Measurements from ENCODE around the gene CCDC144A.
"Not testable (repeated sequence)": the region's sequence is repeated elsewhere in the genome, so short reads cannot be mapped to it uniquely, and the experiment has no call there.

Gene CCDC144A

DNA sequence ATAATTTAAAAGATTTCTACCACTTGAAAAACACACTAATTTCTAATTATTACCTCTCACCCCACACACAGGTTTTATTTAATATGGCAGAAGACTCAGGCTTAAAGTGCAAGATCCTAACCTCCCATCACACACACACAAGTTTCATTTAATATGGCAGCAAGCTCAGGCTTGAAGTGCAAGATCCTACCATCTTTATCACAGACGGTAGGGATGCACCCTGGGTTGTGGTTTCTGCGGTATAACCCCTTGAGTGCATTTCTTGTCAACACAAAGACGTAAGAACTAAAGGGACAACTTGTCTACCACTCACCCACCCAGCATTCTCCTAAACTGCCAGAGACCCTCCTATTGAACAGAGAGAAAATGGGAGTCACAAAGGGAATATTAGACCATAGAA lies 68.1 kb downstream of the CCDC144A start:
- DNase-seq: not testable (repeated sequence)

DNA sequence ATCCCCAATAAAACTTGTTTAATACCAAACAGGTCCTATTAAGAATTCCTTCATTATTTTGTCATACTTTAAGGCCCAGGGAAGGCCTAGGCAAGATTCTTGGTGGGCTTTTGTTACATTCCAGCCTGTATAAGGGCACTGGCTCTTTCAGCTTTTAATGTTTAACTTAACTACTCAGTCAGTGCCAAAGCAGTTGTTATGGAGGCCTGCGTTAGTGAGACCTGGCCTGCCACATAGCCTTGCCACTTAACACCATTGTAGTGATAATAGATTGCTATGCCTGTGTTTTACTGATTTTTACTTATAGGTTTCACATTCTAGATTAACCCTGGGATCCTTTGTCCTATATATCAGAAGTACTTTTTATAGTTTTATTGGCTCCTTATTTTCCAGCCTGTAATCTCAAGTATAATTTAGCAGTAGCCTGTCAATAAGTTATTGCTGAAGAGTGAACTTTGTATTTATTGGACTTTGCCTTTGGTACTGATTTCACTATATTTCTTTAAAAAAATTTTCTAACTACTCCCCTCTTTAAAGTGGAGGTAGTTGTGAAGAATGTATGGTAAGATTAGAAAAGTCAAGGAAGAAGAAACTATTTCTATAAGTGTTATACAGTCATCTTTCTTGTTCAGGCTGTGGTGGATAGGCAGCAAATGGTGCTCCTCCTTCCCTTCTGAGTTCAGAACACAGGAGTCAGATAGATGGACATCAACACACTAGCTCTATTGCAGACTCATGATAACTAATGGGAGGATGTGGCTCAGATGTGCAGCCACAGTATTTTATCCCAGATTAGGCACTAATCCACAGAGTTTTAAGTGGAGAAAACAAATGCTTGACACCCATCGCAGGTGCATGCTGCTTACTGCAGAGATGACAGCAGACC lies 78.5 kb downstream of the CCDC144A start:
- DNase-seq: not testable (repeated sequence)

DNA sequence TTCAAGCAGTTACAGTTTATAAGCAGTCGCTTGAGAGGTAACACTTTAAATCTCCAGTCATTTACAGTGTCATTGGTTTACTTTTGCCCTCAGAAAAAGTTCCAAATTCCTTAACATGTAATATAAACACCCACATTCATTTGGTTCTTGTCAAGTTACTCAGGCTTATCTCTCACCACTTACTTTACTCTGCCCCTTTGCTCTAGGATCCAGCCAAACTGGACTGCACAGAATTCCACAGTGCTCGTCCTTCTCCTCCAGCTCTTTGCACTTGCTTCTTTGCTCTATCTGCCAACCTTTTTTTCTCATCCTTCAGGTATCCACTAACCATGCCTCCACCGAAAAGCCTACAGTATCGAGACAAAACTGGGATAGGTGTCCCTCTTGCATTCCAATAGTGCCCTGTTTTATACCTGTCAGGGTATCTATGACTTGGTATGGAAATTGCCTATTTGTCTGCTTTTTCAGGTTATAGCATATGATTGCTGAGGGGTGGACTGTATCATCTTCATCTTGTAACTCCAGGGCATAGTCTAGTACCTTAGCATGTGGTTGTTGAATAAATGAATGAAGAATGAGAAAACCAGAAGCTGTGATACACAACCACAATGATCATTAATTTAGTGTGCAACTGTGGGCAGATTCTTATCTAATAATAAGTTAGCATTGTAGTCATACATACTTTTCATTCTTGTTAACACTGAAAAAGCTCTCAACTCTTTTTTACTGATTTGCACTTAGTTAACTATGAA lies 82.5 kb downstream of the CCDC144A start:
- not testable (repeated sequence) for DNase-seq

DNA sequence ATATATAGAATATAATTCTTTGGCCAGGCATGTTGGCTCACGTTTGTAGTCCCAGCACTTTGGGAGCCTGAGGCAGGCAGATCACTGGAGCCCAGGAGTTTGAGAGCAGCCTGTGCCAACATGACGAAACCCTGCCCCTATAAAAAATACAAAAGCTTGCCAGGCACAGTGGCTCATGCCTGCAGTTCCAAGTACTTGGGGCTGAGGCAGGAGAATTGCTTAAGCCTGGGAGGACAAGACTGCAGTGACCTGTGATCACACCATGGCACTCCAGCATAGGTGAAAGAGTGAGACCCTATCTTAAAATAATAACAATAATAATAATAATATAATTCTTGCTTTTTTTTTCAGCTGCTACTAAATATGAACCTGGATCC lies 83.1 kb downstream of the CCDC144A start:
- DNase-seq: not testable (repeated sequence)

DNA sequence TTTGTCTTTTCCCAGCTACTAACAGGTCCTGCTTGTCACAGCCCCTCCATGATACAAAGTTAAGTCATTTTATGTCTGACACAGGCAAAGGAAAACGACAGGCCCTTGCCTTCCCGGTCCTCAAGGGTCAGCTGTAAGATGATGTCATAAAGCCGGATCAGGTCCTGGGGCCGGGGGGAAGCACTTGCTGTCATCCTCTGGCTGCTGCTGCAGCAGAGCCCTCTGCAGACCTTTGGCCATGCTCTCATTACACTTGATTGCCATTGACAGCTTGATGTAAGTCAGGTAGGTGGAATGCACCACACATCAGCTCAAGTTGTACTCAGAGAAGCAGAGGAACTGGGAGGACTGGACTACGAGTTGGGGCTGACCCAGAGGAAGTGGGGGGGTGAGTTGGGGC lies 97.8 kb downstream of the CCDC144A start:
- not testable (repeated sequence) for DNase-seq

DNA sequence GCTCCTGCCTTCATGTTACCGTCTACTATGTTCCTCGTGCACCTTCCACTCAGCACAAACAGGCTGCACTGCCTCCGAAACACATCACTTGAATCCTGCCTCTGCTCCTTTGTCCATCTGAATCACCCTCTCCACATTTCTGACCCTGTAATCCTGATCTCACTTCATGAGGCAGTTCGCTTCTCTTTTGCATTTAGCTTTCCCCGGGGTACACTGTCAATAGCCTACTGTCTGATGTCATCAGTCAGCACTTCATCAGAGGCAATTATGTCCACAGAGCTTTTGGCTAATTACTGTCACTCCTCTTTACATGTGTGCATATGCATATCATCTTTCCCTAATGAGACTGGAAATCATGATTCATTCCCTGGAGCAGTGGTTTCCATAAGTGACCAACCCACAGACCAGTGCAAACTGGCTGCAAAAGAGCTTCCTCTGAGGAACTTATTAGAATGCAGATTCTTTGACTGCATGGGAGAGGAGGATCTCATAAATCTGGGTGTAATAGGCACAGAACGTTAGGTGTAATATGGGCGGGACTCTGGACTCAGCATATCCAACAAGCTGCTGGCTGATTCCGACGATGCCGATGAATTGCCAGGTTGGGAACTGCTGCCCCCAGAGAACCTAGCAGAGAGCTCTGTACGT lies 99.0 kb downstream of the CCDC144A start:
- not testable (repeated sequence) for DNase-seq

DNA sequence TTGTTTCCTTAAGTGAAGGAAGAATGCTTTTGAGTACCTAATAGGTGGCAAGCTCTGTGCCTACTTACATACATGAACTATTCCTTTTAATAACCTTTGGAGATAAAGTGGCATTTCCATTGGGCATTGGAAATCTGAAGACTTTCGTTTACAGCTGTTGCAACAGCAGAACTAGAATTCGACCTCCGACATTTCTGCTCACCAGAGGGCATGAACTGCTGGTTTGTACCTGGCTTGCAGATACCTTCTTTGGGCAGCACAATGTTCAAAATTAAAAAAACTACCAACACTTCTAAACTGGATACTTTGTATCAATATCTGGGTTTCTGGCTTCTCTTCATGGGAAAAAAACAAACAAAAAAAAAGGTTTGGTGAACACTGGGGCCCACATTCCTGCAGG lies 99.6 kb downstream of the CCDC144A start:
- DNase-seq: not testable (repeated sequence)

DNA sequence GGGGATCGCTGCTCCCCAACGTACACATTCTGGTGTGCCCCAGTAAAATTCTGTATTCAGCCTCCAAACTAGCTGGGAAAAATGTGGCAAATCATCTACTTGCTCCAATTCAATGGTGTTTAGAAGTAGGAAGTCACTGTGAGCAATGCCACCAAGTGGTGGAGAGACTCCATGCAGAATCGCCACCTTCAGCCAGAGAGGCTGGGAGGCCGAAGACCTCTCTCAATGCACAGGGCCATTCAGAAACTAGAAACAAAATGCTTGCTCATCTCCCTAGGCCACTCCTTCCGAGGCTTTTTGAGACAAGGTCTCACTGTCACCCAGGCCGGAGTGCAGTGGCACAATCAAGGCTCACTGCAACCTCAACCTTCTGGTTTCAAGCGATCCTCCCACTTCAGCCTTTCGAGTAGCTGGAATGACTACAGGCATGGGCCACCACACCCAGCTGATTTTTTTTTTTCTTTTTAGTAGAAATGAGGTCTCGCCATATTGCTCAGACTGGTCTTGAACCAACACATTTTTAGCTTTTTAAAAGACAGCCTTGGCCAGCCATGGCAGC lies 100.4 kb downstream of the CCDC144A start:
- not testable (repeated sequence) for DNase-seq

DNA sequence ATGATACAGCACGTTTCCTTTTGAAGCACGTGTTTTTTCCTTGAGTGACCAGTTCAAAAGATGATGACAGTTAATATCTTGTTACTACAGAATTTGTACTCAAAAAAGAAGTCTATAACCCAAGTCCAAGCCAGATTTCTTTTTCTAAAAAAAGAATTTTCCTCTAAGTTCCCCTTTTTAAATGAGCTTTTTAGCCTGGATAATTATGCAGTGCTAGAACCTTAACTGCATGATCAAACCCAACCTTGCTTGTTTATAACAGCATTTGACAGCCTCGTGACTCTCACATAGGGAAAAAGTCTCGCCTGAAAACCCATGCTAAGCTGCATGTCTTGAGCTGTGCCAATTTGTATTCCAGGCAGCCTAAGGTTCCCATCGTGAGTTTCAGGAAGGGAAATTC lies 104.2 kb downstream of the CCDC144A start:
- DNase-seq: not testable (repeated sequence)

DNA sequence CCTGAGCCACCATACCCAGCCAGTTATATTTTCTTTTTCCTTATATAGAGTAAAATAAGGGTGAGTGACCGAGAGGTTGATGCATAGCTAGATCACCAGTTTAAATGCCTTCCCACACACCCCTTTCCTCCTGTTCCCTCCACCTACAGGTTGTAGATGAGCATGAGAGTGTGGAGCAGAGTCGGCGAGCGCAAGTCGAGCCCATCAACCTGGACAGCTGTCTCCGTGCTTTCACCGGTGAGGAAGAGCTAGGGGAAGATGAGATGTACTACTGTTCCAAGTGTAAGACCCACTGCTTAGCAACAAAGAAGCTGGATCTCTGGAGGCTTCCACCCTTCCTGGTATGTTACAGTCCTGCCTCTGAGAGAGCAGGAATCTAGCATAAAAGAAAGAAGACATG lies 105.9 kb downstream of the CCDC144A start:
- DNase-seq: not testable (repeated sequence)

DNA sequence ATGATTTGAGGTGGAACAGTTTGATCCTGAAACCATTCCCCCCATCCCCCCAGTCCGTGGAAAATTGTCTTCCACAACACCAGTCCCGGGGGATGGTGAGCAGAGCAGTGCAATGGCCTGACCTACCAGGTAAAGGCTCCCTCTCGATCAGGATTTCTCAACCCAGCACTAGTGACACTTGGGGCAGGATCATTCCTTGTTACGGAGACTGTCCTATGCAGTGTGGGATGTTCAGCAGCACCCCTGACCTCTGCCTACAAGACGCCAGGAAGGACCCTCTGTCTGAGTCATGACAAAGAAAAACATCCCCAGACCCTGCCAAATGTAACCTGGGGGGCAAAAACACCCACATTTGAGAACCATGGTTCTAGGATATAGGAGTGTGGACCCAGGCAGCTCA lies 114.8 kb downstream of the CCDC144A start:
- DNase-seq: not testable (repeated sequence)

DNA sequence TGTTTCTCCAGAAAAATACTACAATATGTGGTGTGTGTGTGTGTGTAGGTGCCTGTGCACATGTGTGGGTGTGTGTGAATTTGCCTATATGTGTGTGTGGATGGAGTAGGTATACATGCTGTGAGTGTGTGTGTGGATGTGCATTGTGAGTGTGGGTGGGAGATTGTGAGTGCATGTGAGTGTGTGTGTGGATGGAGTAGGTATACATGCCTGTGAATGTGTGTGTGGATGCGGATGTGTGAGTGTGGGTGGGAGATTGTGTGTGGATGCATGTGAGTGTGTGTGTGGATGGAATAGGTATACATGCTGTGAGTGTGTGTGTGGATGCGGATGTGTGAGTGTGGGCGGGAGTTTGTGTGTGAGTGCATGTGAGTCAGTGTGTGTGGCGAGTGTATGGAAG lies 116.6 kb downstream of the CCDC144A start:
- not testable (repeated sequence) for DNase-seq

DNA sequence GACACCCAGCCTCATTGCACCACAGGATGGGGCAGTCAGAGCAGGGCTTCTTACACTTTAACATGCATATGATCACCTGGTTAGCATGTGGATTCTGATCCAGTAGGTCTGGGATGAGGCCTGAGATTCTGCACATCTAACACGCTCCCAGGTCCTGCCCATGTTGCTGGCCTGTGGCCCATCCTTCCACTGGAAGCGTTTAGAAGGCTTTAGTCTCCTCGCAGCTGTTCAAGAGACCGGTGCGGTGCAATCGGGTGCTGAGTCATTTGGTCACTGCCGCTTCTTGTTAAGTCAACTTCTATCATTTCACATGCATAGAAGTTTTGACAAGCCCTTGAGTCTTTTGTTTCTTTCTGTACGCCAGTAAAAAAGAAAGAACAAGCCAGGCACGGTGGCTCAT lies 117.6 kb downstream of the CCDC144A start:
- DNase-seq: not testable (repeated sequence)

DNA sequence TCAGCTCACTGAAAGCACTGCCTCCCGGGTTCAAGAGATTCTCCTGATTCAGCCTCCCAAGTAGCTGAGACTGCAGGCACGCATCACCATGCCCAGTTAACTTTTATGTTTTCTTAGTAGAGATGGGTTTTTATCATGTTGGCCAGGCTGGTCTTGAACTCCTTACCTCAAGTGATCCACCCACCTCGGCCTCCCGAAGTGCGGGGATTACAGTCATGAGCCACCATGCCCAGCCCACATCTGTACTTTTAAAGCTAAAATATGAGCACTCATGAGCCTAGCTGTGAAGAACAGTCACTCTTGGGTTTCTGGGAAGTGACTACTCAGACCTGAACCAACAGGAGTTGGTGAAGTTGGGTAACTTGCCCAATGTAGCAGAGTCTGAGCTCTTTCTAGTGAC lies 120.2 kb downstream of the CCDC144A start:
- not testable (repeated sequence) for DNase-seq

DNA sequence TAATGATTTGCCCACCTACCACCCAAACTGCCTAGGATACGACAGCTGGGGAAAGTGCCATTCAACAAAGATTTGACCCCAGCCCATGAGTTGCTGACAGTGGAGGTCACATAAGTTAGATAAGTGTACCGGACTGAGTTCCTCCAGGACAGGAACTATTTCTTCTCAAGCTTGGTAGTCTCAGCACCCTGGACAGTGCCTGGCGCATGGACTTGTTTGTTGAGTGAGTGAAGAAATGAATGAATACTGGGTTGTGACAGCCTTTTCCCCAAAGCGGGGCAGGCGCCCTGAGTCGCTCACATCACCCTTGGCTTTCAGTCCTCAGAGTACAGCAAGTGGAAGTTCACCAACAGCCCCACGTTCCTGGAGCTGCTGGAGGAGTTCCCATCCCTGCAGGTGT lies 122.1 kb downstream of the CCDC144A start:
- not testable (repeated sequence) for DNase-seq

DNA sequence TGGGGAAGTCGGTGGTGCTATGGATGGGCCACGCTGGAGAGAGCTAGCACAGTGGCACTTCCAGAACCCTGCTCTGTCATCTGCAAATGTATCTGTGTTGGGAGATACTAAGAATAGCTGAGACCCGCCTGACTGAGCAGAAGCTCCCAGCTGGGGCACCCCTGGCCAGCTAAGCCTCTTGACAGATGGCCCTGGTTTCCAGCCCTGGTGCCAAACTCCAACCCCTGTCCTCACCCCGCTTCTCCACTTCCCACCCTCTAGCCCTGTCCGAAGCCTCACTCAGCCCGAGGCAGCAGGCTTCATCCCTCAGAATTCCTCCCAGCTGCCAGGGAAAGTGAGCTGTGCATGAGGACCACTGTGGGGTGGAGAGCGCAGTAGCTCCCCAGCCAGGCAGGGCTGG lies 124.4 kb downstream of the CCDC144A start:
- DNase-seq: no peak

DNA sequence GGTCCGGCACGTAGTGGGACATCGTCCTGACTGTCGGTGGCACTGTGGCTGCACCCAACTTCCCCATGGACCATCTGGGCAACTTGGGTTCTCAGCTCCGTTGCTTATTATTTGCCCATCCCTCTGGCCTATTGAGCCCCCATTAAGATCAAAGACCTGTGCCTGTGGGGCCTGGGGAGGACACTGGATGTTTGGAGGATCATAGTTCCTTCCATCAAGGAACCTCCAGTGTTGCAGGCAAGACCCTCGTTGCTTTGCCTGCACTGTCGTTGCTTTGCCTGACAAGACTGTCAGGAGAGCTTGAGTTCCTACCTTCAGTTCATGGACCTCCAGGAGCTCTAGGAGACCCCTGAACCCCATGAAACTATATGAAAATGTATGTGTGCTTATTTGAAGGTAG lies 127.2 kb downstream of the CCDC144A start:
- no peak for DNase-seq

DNA sequence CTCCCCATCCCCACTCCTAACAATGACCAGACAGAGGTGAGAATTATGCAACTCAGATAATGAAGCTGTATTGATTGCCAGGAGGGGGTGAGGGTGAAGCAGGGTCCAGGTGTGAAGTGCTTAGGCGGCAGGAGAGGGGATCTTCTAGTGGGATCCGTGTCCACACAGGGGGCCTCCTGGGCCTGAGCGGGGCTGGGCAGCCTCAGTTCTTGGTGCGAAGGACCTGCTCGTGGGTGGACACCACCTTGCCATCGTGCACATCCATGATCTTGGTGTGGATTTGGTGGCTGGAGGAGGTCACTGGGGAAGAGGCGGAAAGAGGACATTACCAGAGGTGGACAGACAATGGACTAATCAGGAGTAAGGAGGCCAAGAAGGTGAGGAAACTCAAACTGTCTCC lies 127.9 kb downstream of the CCDC144A start:
- not testable (repeated sequence) for DNase-seq

DNA sequence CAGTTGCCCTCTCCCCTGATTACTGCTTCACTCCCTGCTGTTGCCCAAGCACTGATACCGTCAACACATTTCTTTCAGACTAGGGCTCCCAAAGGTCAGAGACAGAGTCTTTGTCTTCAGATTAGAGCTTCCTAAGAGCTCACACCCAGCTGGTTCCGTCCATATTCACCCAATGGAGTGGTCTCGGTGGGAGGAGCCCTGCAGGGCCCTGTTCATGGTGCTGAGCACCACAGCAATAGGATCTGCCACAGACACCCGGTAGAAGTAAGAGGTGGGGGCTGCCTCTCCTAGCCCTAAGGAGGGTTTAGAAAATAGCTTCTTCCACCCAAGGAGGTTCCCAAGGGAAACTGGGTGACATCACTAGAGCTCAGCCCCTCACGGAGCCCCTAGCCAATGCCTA lies 128.3 kb downstream of the CCDC144A start:
- no peak for DNase-seq

DNA sequence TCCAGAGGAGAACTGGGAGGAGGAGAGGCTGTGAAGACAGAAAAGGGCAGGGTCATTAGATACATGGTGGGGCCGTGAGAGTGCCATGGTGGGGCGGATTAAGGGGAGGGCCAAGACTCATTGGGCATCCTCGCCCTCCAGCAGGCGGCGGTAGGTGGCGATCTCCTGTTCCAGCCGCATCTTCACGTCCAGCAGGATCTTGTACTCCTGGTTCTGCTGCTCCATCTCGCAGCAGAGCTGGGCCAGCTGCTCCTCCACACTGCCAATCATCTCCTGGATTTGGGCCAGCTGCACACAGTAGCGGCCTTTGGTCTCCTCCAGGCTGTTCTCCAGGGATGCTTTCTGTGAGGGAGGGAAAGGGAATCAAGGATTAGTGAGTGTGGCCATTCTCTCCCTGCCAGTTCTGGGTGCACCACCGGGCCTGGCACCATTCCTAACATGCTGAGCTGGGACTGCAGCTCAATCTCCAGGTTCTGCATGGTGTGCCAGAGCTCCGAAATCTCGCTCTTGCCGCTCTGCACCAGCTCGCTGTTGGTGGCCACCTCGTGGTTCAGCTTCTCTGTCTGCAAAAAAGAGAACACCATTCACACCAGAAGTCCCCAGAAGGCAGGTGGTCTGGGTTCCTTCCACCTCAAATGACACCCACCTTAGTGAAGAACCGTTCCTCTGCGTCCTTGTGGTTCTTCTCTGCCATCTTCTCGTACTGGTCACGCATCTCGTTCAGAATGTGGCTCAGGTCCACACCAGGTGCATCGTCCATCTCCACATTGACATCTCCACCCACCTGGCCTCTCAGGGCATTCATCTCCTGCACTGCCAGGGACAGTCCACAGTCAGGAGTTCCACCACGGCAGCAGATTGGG lies 129.0 kb downstream of the CCDC144A start:
- DNase-seq: no peak

DNA sequence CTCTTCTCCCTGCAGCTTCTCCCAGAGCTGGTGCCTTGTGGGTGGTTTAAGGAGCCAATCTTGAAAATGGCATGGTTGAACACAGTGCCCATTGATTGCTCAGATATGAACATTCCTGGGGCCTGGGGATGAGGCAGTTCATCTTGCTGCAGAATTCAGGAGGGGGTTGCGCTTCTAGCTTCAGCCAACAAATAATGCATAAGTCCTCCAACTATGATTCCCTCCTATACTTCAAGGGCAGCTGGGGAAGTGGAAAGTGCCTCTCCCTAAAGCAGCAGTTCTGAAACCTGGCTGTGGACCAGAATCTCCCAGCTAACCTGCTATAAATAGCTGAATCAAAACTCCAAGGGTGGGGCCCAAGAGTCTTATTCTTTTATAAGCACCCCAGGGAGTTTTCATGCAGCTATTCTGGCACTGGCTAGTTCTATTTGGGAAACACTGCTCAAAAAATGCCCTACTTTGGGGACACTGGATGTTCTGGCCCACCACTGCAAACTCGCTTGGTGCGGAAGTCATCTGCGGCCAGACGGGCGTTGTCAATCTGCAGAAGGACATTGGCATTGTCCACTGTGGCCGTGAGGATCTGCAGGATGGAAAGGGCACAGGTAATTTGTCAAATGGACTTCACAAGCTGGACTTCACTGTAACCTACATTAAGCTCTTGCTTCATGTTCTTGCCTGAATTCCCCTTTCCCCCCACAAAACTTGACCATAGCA lies 130.3 kb downstream of the CCDC144A start:
- no peak for DNase-seq
